Measurements from ENCODE around the gene PTPRG.

The PTPRG gene

GRCh38 chr3:62128051-62128450, 566.7 kb downstream of the PTPRG start:
- DNase-seq (ENCODE audit: low read depth), result peak; percentile 36
- TF ChIP-seq CTCF (conservative IDR thresholded peaks at IDR 0.05; ENCODE audit: low read depth, low read length), result no peak
- H3K4me3 ChIP-seq (ENCODE audit: low read length), result no peak overlapping the region

GRCh38 chr3:62128681-62129080, 567.3 kb downstream of the PTPRG start:
- H3K4me3 ChIP-seq (ENCODE audit: low read length), result no peak overlapping the region
- DNase-seq (ENCODE audit: low read depth), result no peak
- TF ChIP-seq CTCF (conservative IDR thresholded peaks at IDR 0.05; ENCODE audit: low read depth, low read length), result no peak

- no peak for TF ChIP-seq CTCF (conservative IDR thresholded peaks at IDR 0.05; ENCODE audit: low read depth, low read length)
- no peak overlapping the region for H3K4me3 ChIP-seq (ENCODE audit: low read length)
- no peak for DNase-seq (ENCODE audit: low read depth)
These were observed 569.7 kb downstream of the PTPRG start for GRCh38 chr3:62131050-62131449.

GRCh38 chr3:62131620-62132019, 570.2 kb downstream of the PTPRG start:
- DNase-seq (ENCODE audit: low read depth), result no peak
- peak; percentile 59 for TF ChIP-seq CTCF (conservative IDR thresholded peaks at IDR 0.05; ENCODE audit: low read depth, low read length)

GRCh38 chr3:62132027-62132602, 570.7 kb downstream of the PTPRG start:
- no peak overlapping the region for H3K4me3 ChIP-seq (ENCODE audit: low read length)
- no peak for DNase-seq (ENCODE audit: low read depth)
- no peak for TF ChIP-seq CTCF (conservative IDR thresholded peaks at IDR 0.05; ENCODE audit: low read depth, low read length)

More at GRCh38 chr3:62131620-62132019, 570.2 kb downstream of the PTPRG start:
- H3K4me3 ChIP-seq (ENCODE audit: low read length), result no peak overlapping the region

GRCh38 chr3:62133015-62133414, 571.6 kb downstream of the PTPRG start:
- no peak overlapping the region for H3K4me3 ChIP-seq (ENCODE audit: low read length)
- DNase-seq (ENCODE audit: low read depth), result no peak
- TF ChIP-seq CTCF (conservative IDR thresholded peaks at IDR 0.05; ENCODE audit: low read depth, low read length), result no peak

GRCh38 chr3:62134061-62134496, 572.7 kb downstream of the PTPRG start:
- DNase-seq (ENCODE audit: low read depth), result no peak
- no peak for TF ChIP-seq CTCF (conservative IDR thresholded peaks at IDR 0.05; ENCODE audit: low read depth, low read length)
- H3K4me3 ChIP-seq (ENCODE audit: low read length), result no peak overlapping the region
